Naive thymus-derived CD4-positive, alpha-beta T cell (primary cell): ENCODE data around the gene TRIM31. TPM values are rescaled to one million over a fixed set of nuclear protein-coding genes. Genes with fewer than 3 reads are reported as not detected.
A peak's percentile ranks its signal among the peaks of the same experiment; 100 is the strongest.

ENCODE experiments used
- ATAC-seq: fragments of 150-1000 bp; cut with Tn5 transposase; 2 replicates; pipeline ENCODE4 v1.10.0; 2021; ENCODE audit warnings: mild to moderate bottlenecking, moderate library complexity
- CTCF ChIA-PET: fragments of 350-600 bp; sonication (Branson Sonifier 250); formaldehyde crosslinking; loops from one replicate; lab custom pipeline; 2021; ENCODE audit warnings: antibody characterized with exemption; lab: Charles Lee
- POLR2A ChIA-PET: fragments of 350-600 bp; sonication (Branson Sonifier 250); formaldehyde crosslinking; loops from one replicate; lab custom pipeline; 2021; ENCODE audit warnings: antibody characterized with exemption, inconsistent platforms; lab: Charles Lee
- DNase-seq, 9 donors: peaks; one replicate each; pipeline versions ENCODE4 v3.0.0 to v3.0.0-alpha.2; 2020 to 2022; ENCODE audit warnings: mixed read lengths in 1 of 9
- H3K27ac ChIP-seq: one replicate; pipeline ENCODE4 v1.7.0; 2013; ENCODE audit warnings: mild to moderate bottlenecking, low read depth, low read length, moderate library complexity
- H3K27me3 ChIP-seq, 2 donors: one replicate each; pipeline ENCODE4 v1.7.0; 2013; ENCODE audit warnings: low read length in 2 of 2, mild to moderate bottlenecking in 2 of 2, moderate library complexity in 2 of 2; ENCODE audit not compliant: control insufficient read depth in 2 of 2, insufficient read depth in 2 of 2
- H3K36me3 ChIP-seq, 3 experiments: 1 replicate in 2 of 3; 2 replicates in 1 of 3; pipeline ENCODE4 v1.7.0; 2013; ENCODE audit warnings: low read length in 3 of 3, mild to moderate bottlenecking in 3 of 3, moderate library complexity in 1 of 3; ENCODE audit not compliant: insufficient read depth in 3 of 3, control insufficient read depth in 2 of 3
- H3K4me1 ChIP-seq, 2 donors: one replicate each; pipeline ENCODE4 v1.7.0; 2013; ENCODE audit warnings: low read length in 2 of 2, mild to moderate bottlenecking in 2 of 2, moderate library complexity in 1 of 2; ENCODE audit not compliant: control insufficient read depth in 2 of 2, insufficient read depth in 2 of 2
- H3K4me3 ChIP-seq: 2 replicates; pipeline ENCODE4 v1.7.0; 2013; ENCODE audit warnings: mild to moderate bottlenecking, low read length
- H3K9me3 ChIP-seq, 3 experiments: 1 replicate in 2 of 3; 2 replicates in 1 of 3; pipeline ENCODE4 v1.7.0; 2013; ENCODE audit warnings: low read length in 3 of 3; ENCODE audit not compliant: control insufficient read depth in 2 of 3
- H3K27ac Mint-ChIP-seq, 9 donors: one replicate each; pipeline ENCODE4 v1.8.0; 2020 to 2022; ENCODE audit warnings: mixed read lengths in 9 of 9, mild to moderate bottlenecking in 8 of 9, moderate library complexity in 5 of 9, inconsistent platforms in 2 of 9
- H3K27me3 Mint-ChIP-seq, 5 donors: one replicate each; pipeline ENCODE4 v1.8.0; 2021 to 2022; ENCODE audit warnings: mixed read lengths in 5 of 5, mild to moderate bottlenecking in 1 of 5
- H3K36me3 Mint-ChIP-seq, 5 donors: one replicate each; pipeline ENCODE4 v1.8.0; 2020 to 2022; ENCODE audit warnings: mixed read lengths in 5 of 5, mild to moderate bottlenecking in 3 of 5, inconsistent platforms in 1 of 5
- H3K4me1 Mint-ChIP-seq, 7 donors: one replicate each; pipeline ENCODE4 v1.8.0; 2020 to 2022; ENCODE audit warnings: mixed read lengths in 7 of 7, mild to moderate bottlenecking in 3 of 7, inconsistent platforms in 1 of 7
- H3K4me3 Mint-ChIP-seq, 10 donors: one replicate each; pipeline ENCODE4 v1.8.0; 2020 to 2022; ENCODE audit warnings: mild to moderate bottlenecking in 10 of 10, mixed read lengths in 10 of 10, moderate library complexity in 6 of 10, inconsistent platforms in 2 of 10
- H3K9me3 Mint-ChIP-seq, 11 donors: one replicate each; pipeline ENCODE4 v1.8.0; 2020 to 2022; ENCODE audit warnings: mixed read lengths in 11 of 11, mild to moderate bottlenecking in 4 of 11, inconsistent platforms in 1 of 11, moderate library complexity in 1 of 11
- intact Hi-C, 2 donors: fragments of 100-400 bp; cut with micrococcal nuclease; formaldehyde crosslinking; loops; one replicate each; pipeline ENCODE4 v1.15.1; 2023
- polyA plus RNA-seq, 2 donors: library from polyadenylated mRNA; unstranded; fragments of 300-500 nt; fragmentation: Illumina TruSeq; gene quantifications; one replicate each; pipeline ENCODE4 v1.2.3, GENCODE V29; 2021
- total RNA-seq, 6 experiments: library from RNA in 5 of 6; stranded (reverse) in 5 of 6; gene quantifications; 1 replicate in 5 of 6; 2 replicates in 1 of 6; pipeline ENCODE4 v1.2.3 and lab custom pipeline; 2021 to 2026

Gene TRIM31
- total and polyA plus RNA-seq, 7 experiments from 2014 or later, result 0.32 to 0.59 (median 0.32) TPM; not detected in 4

- no peaks in the 10 kb centered on the region for H3K36me3 Mint-ChIP-seq
- intact Hi-C loops, result loop anchor here (5.0 kb wide), 2 partner anchors 111 to 226 kb away; partner anchors contain the start of genes TRIM26 (in 1 of the 2) and TRIM39 (in 1 of the 2)
- peaks cover 24 to 41% of the 10 kb centered on the region in 2 donors for H3K4me1 ChIP-seq
- peaks cover 0 to 1% (median 0%) of the 10 kb centered on the region in 11 donors for H3K9me3 Mint-ChIP-seq
- H3K9me3 ChIP-seq, result no peaks in the 10 kb centered on the region
- ChIA-PET POLR2A (interaction anchor here (1.7 to 5.9 kb wide), 2 partner anchors 34 to 40 kb away, joined by 15 to 36 read pairs; partner anchors contain the start of genes POLR1H and PPP1R11), CTCF (interaction anchor here (1.4 to 6.7 kb wide), 2 partner anchors 13 to 32 kb away, joined by 5 to 170 read pairs; partner anchors contain the start of gene TRIM40)
- H3K27ac ChIP-seq, result no peak overlapping the region
- peak overlapping the region; percentile 75 to 94 (median 87) for H3K4me3 Mint-ChIP-seq
- peak in 6 of 9 donors; percentile 6 to 33 (median 14) for DNase-seq
- peak overlapping the region; percentile 51 for H3K4me3 ChIP-seq
- peaks cover 9 to 76% (median 25%) of the 10 kb centered on the region in 5 donors for H3K27me3 Mint-ChIP-seq
- H3K36me3 ChIP-seq, result no peaks in the 10 kb centered on the region
- H3K27me3 ChIP-seq, result peaks cover 5 to 10% of the 10 kb centered on the region in 2 donors
- no peak for ATAC-seq
- peak overlapping the region in 8 of 9 donors; percentile 36 to 85 (median 74) for H3K27ac Mint-ChIP-seq
- peaks cover 43 to 65% (median 58%) of the 10 kb centered on the region in 7 donors for H3K4me1 Mint-ChIP-seq
Observed at GRCh38 chr6:30100585-30101443, 12.1 kb downstream of the TRIM31 start.

DNA sequence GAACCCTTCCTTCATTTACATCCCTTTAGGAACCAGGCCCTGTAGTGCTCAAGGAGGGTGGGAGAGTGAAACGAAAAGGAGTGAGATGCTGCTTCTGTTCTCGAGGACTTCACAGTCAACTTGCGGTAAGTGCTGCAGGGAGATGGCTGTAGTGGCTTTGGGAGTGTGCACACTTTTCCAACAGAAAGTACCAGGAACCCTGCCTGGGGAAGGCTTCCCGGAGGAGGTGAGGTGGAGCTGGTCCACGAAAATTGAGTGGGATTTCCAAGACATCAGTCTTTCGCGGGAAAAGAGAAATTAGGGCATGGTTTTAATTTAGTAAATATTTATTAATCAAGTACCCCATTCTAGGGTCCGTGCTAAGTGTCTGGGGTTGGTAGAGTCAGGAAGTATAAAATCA is 12.7 kb downstream of the TRIM31 start:
- Histone ChIP-seq H3K9me3 (no peaks in the 10 kb centered on the region), H3K27ac (no peak overlapping the region), H3K4me1 (peaks cover 24 to 41% of the 10 kb centered on the region in 2 donors), H3K4me3 (peak overlapping the region; percentile 51), H3K36me3 (no peaks in the 10 kb centered on the region), H3K27me3 (peaks cover 5 to 10% of the 10 kb centered on the region in 2 donors)
- Mint-ChIP-seq H3K27me3 (peaks cover 9 to 80% (median 25%) of the 10 kb centered on the region in 5 donors), H3K4me3 (peak overlapping the region; percentile 26 to 93 (median 74)), H3K27ac (peak overlapping the region in 1 of 9 donors; percentile 15), H3K9me3 (peaks cover 0 to 1% (median 0%) of the 10 kb centered on the region in 11 donors), H3K36me3 (no peaks in the 10 kb centered on the region), H3K4me1 (peaks cover 43 to 65% (median 58%) of the 10 kb centered on the region in 7 donors)
- intact Hi-C loops, result loop anchor here (5.0 kb wide), 2 partner anchors 112 to 227 kb away; partner anchors contain the start of genes TRIM26 (in 1 of the 2) and TRIM39 (in 1 of the 2)
- ATAC-seq (no peak), DNase-seq (no peak)
- ChIA-PET POLR2A (no interaction called here), CTCF (no interaction called here)

DNA sequence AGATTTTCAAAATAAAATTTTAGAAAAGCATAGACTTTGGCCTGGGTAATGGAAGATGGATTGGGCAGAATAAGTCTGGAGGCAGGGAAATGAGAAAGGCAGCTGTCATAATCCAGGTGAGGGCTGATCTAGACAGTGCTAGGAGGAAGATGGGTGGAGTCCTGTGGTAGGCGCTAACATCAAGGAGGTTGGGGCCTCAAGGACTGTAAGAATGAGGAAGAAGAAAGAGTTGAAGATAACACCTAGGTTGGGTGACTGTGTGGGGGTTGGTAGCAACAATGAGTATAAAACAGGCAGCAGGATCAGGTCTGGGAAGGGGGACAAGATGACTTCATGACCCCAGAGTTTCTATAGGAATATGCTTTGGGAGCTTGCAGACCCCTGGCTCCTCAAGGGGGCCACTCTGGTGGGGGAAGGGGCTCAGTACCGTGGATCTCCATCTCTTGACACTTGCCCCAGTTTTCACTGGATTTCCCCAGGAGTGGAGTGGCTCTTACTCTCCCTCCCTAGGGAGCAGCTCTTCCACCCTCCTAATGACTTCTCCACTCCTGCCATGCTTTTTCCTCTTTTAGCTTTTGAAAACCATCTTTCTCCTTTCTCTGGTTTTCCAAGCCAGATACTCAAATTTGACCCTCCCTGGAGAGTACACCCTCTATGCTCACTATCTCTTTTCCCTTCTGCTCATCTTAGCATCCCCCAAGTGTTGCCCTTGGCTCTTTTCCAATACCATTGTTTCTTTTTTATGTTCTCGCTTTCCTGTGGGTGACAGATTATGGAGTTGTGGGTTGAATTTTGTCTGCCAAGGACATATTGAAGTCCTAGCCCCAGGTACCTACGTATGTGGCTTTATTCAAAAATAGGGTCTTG is 14.8 kb downstream of the TRIM31 start:
- DNase-seq, result peak in 4 of 9 donors; percentile 33 to 37 (median 35)
- H3K4me3 Mint-ChIP-seq, result peak overlapping the region in 8 of 10 donors; percentile 36 to 73 (median 60)
- peaks cover 0 to 1% (median 0%) of the 10 kb centered on the region in 11 donors for H3K9me3 Mint-ChIP-seq
- H3K27me3 Mint-ChIP-seq, result peaks cover 18 to 79% (median 37%) of the 10 kb centered on the region in 5 donors
- intact Hi-C loops, result no loop called here
- Histone ChIP-seq H3K36me3 (no peaks in the 10 kb centered on the region), H3K27ac (no peak overlapping the region), H3K9me3 (no peaks in the 10 kb centered on the region), H3K4me1 (peaks cover 24 to 41% of the 10 kb centered on the region in 2 donors), H3K27me3 (peaks cover 5 to 10% of the 10 kb centered on the region in 2 donors), H3K4me3 (peak overlapping the region; percentile 16)
- H3K4me1 Mint-ChIP-seq, result peaks cover 36 to 59% (median 53%) of the 10 kb centered on the region in 7 donors
- peak; percentile 69 for ATAC-seq
- POLR2A ChIA-PET, result interaction anchor here (1.2 kb wide), 1 partner anchor 27 kb away, joined by 4 read pairs; no protein-coding TSS in a partner anchor
- H3K36me3 Mint-ChIP-seq, result no peaks in the 10 kb centered on the region
- CTCF ChIA-PET, result interaction anchor here (1.5 kb wide), 1 partner anchor 33 kb away, joined by 8 read pairs; no protein-coding TSS in a partner anchor
- peak overlapping the region in 7 of 9 donors; percentile 1 to 81 (median 22) for H3K27ac Mint-ChIP-seq

DNA sequence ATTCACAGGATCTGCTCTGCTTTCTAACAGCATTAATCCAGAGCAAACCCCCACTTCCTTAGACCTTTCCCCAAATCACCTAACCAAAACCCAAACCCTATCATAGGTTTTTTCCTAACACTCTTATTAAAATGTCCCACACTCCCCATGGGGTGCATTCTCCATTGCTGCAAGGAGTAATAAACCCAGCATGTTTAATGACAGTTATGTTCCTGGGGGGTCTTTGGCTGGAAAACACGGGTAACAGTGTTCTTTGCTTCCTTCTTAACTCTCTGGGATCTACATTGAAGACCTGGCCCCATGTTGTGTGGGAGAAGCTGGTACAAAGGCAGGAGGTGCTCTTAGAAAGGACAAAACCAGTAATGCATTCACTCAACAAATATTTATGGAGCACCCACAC is 16.1 kb downstream of the TRIM31 start:
- H3K4me3 ChIP-seq, result no peak overlapping the region
- H3K27me3 ChIP-seq, result peaks cover 5 to 14% of the 10 kb centered on the region in 2 donors
- H3K4me1 Mint-ChIP-seq, result peaks cover 28 to 48% (median 44%) of the 10 kb centered on the region in 7 donors
- DNase-seq, result no peak
- ChIA-PET POLR2A (interaction anchor here (1.2 kb wide), 1 partner anchor 25 kb away, joined by 4 read pairs; no protein-coding TSS in a partner anchor), CTCF (interaction anchor here (1.2 kb wide), 2 partner anchors 10 to 33 kb away, joined by 3 read pairs; no protein-coding TSS in a partner anchor)
- H3K27ac Mint-ChIP-seq, result peak overlapping the region in 3 of 9 donors; percentile 6 to 81 (median 8)
- H3K9me3 ChIP-seq, result no peaks in the 10 kb centered on the region
- H3K27ac ChIP-seq, result no peak overlapping the region
- intact Hi-C loops, result no loop called here
- ATAC-seq, result no peak
- H3K27me3 Mint-ChIP-seq, result peaks cover 28 to 87% (median 45%) of the 10 kb centered on the region in 5 donors
- H3K36me3 Mint-ChIP-seq, result no peaks in the 10 kb centered on the region
- peaks cover 16 to 32% of the 10 kb centered on the region in 2 donors for H3K4me1 ChIP-seq
- no peaks in the 10 kb centered on the region for H3K36me3 ChIP-seq
- H3K9me3 Mint-ChIP-seq, result peaks cover 0 to 1% (median 0%) of the 10 kb centered on the region in 11 donors
- peak overlapping the region in 3 of 10 donors; percentile 43 to 73 (median 66) for H3K4me3 Mint-ChIP-seq

DNA sequence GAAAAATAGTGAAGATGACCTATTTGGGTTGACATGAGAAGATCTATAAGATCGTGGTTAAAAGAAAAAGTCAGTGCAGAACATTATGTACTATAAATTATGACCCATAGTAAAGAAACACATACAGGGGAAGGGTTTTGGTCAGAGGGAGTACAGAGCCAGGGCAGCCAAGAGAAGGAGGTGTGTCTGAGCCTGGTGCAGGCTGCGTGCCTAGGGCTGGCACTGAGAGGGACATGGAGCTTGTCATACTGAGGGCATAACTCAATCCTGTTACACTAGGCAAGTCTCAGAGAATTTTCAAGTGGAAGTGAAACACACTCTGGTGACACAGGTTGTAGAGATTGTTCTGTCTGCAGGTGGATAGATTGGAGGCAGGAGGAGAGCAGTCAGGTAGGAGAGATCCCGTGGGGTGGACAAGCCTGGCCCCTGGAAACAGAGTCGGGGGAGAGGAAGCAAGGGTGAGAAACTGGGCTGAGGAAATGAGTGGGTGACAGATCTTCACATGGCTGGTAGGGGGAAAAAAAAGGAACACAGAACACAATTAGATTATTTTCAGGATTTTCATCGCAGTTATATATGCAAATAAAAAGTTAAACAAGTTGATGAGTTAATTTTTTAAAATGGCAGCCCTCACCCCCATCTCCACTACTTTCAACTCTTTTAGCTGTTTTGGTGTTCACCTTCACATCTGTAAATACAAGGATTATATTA is 18.8 kb downstream of the TRIM31 start:
- H3K9me3 Mint-ChIP-seq, result peaks cover 0 to 1% (median 0%) of the 10 kb centered on the region in 11 donors
- no peak overlapping the region for H3K4me3 Mint-ChIP-seq
- peaks cover 9 to 25% (median 22%) of the 10 kb centered on the region in 7 donors for H3K4me1 Mint-ChIP-seq
- Histone ChIP-seq H3K36me3 (no peaks in the 10 kb centered on the region), H3K4me3 (no peak overlapping the region), H3K9me3 (no peaks in the 10 kb centered on the region), H3K27me3 (peaks cover 0 to 8% of the 10 kb centered on the region in 2 donors), H3K27ac (no peak overlapping the region), H3K4me1 (peaks cover 0 to 16% of the 10 kb centered on the region in 2 donors)
- H3K27ac Mint-ChIP-seq, result no peak overlapping the region
- H3K36me3 Mint-ChIP-seq, result peaks cover 0 to 6% (median 0%) of the 10 kb centered on the region in 5 donors
- ATAC-seq (no peak), DNase-seq (no peak)
- peaks cover 30 to 85% (median 52%) of the 10 kb centered on the region in 5 donors for H3K27me3 Mint-ChIP-seq
- ChIA-PET POLR2A (interaction anchor here (0.7 to 1.1 kb wide), 2 partner anchors 9 to 1319 kb away, joined by 3 to 4 read pairs; no protein-coding TSS in a partner anchor), CTCF (interaction anchor here (2.3 kb wide), 1 partner anchor 10 kb away, joined by 11 read pairs; no protein-coding TSS in a partner anchor)
- intact Hi-C loops, result no loop called here
